NCI-H460 (cell line): ENCODE measurements around the gene RBPJ. TPM values are rescaled to one million over a fixed set of nuclear protein-coding genes. Genes with fewer than 3 reads are reported as not detected.
A peak's percentile ranks its signal among the peaks of the same experiment; 100 is the strongest.
"Not testable (repeated sequence)": the region's sequence is repeated elsewhere in the genome, so short reads cannot be mapped to it uniquely, and the experiment has no call there.

Source experiments
- DNase-seq: peaks from one replicate; pipeline ENCODE4 v3.0.0-alpha.2; 2016; ENCODE audit warnings: low read depth; ENCODE audit errors: extremely low read depth
- total RNA-seq: library from RNA; depleted of rRNA; stranded (reverse); fragments of >200 nt; shearing (Covaris generic); gene quantifications from 2 replicates; pipeline ENCODE4 v1.2.3, GENCODE V29; 2014

Gene RBPJ
- total RNA-seq, 1 experiment from 2014 or later: 25.9 TPM

DNA sequence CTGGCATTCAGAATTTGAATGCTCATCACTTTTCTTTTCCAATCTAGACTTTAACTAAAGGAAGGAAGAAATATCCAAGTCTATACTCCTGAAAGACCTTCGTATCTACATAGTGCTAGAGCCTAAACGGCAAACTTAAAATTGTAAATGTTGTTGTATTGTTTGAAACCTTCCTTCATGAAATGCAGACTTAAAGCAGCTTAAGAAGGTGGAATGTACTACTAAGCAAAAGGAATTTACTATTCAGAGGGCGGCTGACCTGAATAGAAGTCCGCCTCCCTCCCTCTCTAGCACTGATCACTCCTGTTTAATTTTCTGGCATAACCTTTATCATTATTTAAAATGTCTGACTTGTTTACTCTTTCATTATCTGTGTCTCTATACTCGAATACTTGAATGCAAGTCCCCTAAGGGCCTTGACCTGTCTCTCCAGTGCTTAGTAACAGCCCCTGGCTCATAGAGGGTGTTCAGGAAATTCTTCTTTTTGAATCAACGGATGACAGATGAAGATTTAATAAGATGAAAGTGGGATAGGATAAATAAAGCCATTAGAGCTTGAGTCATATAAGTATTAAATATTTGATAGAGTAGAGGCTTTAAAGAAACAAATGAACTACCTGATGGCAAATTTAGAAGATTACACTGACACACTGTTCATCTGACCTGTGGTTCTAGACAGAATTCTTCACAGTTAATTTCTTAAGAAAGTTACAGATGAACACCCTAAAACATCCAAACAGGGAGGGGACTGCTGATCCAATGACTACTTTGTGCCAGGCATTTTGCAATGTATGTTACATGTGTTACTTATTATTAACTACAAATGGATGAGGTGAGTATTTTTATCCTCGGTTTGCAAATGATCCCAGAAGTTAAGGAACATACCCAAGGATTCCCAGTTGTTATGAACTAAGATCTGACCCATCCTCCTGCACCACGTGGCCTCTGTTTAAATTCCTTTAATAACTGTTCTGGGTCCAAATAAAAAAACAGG is 20.2 kb upstream of the RBPJ start:
- DNase-seq: no peak

DNA sequence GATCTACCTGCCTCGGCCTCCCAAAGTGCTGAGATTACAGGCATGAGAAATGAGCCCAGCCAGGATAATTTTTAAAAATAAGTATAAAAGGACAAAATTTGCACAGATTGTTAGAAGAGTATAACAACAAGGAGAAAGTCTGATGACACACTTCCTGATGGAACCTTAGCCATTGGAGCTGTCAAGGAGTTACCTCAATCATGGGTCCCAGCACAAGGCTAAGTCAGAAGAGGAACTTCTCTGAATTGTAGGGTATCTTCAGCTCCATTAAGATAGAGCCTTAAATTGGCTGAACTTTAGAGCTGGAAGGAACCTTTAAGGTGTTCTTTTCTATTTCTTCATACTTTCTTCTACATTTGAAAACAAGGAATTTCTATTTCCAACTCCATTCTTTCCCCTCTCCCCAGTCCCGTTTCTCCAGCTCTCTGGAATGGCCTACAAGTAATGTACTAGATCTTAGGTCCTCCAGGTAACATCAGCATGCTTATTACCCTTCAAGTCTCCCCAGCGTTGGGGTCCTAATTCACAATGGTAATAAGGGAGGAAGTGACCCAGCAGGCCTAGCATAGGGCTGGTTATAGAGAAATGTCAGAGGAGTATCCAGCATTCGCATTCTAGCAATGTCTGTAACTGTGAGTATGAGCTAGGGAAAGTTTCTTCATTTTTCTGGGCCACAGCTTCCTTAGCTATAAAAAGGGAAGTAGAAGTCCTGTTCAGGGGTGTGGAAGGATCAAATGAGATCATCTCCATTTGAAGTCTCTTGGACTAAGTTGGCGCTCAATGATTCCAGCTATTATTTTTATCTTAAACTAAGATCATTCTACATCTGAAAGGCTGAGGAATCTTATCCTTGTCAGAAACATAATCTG is 18.5 kb upstream of the RBPJ start:
- DNase-seq: no peak

DNA sequence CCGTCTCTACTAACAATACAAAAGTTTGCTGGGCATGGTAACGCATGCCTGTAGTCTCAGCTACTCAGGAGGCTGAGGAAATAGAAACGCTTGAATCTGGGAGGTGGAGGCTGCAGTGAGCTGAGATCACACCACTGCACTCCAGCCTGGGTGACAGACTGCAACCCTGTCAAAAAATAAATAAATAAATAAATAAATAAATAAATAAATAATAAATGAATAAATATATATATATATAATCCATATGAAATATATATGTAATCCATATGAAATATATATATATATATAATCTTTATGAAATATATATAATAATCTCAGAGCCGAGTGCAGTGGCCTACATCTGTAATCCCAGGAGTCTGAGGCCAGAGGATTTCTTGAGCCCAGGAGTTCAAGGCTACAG is 17.8 kb upstream of the RBPJ start:
- DNase-seq: no peak

DNA sequence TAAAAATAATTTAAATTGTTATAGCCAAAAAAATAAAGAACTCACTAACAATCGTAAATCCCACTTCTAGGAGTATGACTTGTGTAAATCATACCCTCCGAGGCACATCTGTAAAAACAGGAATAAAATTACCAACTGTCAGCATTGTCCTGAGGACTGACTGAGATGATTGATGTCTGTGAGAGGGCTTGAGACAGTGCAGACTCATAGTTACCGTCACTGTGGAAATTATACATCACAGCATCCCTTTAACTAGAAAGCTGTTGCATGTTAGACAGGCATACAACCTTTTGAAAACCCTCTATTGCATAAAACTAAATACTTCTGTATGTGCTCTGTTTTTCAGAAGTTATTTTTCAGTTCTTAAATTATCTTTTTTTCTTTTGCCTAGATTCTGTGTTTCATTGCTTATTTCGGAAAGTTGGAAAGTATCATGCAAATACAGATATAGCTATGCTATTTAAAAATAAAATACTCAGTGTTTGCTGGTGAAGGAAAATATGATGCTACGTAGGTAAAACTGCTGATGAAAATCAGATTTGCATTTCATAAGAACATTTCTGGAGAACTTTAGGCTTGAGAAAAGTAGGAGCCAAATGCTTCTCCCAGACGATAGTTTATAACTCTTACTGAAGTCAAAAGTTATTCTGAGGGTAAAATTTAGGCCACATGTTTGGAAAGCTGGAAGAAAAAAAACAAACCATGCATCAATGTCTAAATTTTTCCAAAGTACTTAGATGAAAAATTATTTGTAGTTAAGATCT is 13.6 kb upstream of the RBPJ start:
- DNase-seq: no peak

DNA sequence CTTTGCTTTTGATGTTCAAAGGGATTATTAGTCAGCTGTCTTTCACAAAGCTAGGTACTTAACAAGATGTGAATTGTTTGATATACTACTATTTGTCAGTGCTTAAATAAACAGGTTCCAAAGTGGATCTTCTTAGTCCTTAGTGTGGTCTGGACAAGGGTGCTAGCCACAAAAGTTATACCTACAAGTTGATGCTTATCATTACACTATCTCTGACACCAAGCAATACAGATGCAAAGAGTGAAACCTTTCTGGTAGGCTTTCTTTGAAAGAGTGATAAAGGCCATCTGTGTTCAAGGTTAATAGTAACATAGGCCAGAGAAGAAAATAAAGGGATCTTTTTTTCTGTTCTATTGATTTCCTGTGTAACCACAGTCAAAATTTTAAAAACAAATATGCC is 12.2 kb upstream of the RBPJ start:
- no peak for DNase-seq

DNA sequence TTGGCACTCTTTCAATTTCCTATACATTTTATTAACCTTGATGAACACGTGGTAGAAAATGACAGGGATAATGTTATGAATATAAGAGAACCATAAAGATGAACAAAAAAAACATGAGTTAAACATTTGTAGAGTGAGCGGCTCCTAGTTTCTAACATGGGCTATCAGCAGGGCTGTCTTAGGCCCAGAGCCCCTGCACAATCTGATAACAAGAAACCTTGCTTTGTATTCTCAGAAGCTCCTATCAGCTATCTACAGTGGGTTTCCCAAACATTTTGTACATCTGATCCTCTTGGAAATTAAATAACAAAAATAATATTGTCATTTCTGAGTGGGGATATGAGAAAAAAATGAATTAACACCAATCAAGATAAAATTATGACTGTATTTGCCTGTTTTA is 10.6 kb upstream of the RBPJ start:
- DNase-seq: no peak

DNA sequence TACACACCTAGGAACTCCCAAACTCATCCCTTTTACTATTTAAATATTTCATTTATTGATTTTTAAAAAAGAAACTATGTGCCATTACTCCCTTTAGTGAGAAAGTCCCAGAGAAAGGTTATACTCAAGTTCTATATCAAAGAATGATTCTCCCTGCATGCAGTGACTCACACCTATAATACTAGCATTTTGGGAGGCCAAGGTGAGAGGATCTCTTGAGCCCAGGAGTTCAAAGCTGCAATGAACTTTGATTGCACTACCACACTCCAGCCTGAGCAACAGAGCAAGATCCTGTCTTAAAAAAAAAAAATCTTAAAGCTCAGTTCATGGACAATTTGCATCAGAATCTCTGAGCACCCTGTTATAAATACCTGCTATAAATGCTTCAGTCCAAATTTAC is 9.2 kb upstream of the RBPJ start:
- no peak for DNase-seq

DNA sequence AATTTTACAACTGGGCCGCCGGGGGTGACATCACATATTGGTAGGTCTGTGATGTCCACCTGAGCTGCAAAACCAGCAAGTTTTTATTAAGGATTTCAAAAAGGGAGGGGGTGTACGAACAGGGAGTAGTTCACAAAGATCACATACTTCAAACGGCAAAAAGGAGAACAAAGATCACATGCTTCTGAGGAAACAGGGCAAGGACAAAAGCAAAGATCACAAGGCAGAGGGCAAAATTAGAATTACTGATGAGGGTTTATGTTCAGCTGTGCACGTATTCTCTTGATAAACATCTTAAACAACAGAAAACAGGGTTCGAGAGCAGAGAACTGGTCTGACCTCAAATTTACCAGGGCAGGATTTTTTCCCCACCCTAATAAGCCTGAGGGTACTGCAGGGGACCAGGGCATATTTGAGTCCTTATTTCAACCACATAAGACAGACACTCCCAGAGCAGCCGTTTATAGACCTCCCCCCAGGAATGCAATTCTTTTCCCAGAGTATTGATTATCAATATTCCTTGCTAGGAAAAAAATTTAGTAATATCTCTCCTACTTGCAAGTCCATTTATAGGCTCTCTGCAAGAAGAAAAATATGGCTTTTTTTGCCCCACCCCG is 5.4 kb upstream of the RBPJ start:
- not testable (repeated sequence) for DNase-seq

DNA sequence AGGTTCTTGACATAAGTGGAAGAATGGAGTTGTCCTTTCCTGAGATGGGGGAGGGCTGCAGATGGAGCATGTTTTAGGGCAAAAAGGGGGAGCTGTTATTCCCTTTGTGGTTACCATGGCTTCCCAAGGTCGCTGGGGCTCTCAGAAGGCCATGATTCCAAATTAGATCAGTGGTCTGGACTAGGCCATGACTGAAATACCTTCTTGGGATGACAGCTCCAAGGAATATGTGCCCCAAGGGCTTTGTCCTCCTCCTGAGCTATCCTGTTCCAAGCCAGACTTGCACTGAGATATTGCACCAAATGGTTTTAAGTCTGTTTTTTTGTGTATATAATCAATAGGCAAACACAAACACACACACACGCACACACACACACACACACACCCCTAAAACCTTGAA is 3.0 kb upstream of the RBPJ start:
- no peak for DNase-seq

DNA sequence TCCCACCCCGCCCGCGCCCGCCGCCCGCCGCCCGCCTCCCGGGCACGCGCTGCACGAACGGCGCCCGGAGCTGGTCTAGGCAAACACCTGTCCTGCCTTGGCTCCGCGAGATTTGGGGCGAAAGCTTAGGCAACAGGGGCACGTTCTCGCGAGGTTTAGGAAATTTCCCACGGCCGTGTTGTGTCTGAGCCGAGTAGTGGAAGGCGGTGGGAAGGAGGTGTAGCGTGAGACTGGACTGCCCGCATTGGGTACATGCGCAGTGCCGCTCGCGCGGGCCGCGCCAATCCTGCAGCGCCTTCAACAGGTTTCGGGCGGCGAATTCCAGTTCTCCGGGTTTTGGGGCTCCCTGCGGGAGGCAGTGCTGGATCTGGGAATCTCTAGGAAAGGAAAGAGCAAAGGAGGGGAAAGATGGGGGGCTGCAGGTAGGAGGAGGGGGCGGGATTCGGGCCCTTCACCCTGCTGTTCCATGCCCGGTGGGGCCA is 1.3 kb upstream of the RBPJ start:
- DNase-seq: peak; percentile 99

DNA sequence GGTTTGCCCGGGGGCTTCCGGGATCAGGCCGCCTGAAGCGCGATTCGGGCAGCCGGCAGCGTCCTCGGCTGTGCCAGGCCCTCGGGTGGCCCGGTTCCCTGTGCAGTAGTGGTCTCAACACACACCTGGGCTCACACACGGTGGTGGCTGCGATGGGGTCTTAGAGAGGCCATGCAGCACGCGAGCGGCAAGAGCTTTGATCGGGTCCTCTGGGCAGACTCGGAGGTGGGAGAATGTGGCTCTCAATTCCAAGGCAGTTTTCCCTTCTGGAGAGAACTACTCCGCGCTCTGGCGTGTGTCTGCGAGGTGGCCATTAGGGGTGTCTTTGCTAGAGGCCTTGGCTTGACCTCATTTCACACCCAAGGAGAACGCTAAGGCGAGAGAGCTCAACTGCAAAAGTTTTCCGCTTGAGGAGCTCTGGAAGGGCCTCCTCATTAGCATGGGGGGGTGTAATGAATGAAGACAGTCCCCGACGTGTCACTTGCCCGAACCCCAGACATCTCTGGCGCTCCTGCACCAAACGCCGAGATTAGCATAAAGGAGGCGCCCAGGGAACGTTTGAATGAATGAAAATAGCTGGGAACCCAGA is 771 bp upstream of the RBPJ start:
- DNase-seq: peak; percentile 22

DNA sequence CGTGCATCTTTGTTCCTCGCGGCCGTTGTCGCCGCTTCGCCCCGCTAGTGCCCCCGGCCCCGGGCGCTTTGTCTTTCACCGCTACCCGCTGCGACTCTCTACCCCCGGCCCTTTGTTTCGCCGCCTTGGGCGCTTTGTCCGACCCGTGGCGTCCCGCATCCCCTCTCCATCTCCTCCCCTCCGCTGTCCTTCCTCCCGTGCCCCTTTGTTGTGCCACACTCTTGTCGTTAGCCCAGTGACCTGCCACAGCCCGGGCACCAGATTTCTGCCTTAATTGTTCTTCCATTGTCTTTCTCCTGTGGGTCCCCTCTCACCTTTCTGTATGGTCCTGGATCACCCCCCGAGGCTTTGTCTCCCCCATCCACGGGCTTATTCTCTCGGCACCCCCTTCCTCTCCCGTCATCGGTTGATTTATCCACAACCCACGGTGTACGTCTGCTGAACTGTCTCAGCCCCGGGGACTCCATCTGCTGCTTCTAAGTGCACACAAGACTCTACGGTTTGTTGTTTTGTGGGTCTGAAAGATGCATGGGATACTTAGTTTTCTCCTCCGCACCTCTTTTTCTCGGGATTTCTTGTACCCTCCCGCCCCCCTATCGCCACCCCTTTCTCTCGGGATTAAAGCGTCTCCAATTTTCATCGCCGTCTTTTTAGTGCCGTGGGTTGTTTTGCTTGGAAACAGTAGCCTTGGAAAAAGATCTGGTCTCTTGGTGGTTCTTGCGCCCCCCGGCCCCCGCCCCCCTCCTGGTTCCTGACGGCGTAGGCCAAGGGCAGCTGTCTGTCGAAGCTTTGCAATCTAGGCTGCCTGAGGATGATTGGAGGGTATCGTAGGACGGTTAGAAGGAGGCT is 783 bp downstream of the RBPJ start:
- no peak for DNase-seq

DNA sequence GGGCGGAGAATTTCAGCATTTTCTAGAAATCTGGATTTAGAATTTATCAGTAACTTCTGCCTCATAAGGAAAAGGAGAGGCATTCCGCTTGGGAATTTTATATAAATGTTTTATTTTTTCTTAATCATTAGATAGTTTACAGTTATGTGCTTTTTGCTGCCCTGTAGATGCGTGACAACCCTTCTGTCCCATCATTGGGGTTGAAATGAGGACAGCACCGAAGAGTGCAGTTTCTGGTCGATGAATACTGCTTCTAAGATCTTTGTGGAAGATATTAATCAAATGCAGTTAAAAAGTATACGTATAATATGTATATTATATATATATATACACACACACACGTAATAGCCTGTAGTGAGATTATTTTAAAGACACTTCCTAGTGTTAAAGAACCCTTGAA is 1.5 kb downstream of the RBPJ start:
- DNase-seq: no peak

DNA sequence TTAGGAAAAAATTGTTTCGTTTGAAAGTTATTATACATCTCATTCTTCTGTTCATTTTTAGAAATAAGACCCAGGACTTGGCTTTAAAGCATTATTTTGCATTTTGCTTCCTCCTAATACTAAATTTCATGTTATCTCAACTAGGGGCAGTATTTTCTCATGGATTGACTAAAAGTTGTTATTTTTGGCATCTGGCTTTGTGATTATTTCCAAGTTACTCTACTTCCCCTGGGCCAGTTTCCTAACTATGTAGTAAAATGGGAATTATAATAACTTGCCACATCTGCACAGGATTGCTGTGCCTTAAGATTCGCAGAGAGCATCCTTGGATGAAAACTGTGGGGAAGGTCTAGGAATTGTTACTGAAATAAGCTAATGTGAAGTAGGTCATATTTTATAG is 3.0 kb downstream of the RBPJ start:
- DNase-seq: no peak

DNA sequence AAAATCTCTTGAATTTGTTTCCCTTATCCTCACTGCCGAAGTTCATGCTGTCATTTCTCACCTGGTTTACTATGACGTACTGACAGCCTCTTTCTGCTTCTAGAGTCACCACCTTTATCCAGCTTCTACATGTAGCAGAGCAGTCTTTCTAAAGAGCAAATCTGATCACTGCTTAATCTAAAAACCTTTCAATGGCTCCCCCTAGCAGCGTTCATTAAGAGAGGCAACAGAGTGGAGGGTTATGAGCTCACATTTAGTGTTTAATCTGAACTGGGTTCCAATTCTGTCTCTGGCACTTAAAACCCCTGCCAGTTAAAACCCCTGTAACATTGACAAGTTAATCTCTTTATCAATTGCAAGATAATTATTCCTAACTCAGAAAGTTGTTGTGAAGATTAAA is 4.4 kb downstream of the RBPJ start:
- peak; percentile 21 for DNase-seq

DNA sequence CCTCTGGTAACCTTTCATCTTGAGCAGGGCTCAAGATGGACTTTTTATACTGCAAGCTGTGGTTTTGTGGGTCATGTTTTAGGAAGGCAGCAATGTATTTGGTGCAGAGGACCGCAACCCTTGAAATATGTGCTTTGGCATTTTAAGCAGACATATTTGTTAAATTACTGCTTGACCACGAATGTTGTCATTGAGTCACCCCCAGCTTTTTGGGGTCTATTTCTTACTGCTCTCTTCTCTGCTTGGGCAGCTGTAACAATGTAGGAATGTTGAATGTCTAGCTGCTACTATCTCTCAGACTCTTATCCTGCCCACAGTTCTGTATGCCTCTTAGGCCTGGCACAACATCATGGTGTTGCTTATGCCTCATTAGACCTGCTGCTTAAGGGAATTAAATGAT is 6.0 kb downstream of the RBPJ start:
- DNase-seq: no peak

DNA sequence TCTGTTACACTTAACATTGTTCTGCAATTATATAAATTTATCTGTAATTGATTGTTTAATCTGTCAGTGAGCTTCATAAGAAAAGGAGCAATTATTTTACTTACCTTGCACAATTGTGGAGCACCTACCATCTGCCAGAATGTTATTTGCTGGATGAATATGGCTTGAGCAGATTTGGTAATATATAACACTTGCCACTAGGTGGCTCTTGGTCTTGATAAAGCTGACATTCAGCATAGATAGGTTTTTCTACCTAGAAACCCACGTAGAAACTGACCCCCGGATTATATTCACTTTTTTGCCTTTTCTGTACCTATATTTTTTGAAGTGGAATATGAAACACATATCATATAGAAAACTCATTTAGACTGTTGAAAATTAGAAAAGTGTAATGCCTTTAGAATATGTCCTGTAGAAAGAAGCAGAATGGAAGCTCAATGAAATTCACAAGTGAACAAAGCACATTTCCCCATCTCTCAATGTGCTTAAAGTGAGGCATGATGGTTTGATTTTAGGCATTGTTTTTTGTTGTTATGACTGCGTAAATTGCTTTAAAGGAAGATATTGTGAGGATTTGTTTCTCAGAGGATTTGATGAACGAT is 9.5 kb downstream of the RBPJ start:
- peak; percentile 44 for DNase-seq

DNA sequence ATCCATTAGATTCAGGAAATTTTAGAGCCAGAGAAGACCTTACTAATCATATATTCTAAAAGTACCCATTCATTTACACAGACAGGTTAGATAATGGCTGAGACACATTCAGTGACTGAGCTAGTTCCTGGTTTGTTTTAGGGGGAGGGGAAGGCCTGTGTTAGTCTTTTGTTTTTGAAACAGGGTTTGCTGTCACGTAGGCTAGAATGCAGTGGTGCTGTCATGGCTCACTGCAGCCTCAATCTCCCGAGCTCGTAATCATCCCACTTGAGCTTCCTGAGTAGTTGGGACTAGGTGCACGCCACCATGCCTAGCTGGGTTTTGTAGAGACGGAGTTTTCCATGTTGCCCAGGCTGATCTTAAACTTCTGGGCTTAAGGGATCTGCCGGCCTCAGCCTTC is 10.1 kb downstream of the RBPJ start:
- no peak for DNase-seq
